Right lobe of liver (tissue), 6 donors: Measurements from ENCODE around the gene PLEKHG4B. TPM values are rescaled to one million over a fixed set of nuclear protein-coding genes. Genes with fewer than 3 reads are reported as not detected.
A peak's percentile ranks its signal among the peaks of the same experiment; 100 is the strongest.

ENCODE experiments used
- ATAC-seq, 4 donors: fragments of 200-7000 bp; cut with Tn5 transposase; one replicate each; pipeline ENCODE4 v1.9.1; 2020; ENCODE audit warnings: mild to moderate bottlenecking in 4 of 4, moderate library complexity in 4 of 4
- DNase-seq, 3 donors: peaks; one replicate each; pipeline ENCODE4 v3.0.0-alpha.2; 2020
- H3K27ac ChIP-seq, 3 donors: fragments of 200-600 bp; one replicate each; pipeline ENCODE4 v1.8.0; 2022
- H3K27me3 ChIP-seq, 2 donors: fragments of 200-600 bp; one replicate each; pipeline ENCODE4 v1.8.0; 2022
- H3K36me3 ChIP-seq, 4 donors: fragments of 200-600 bp; sonication (generic) in 1 of 4; one replicate each; pipeline versions ENCODE4 v1.5.1 to v1.8.0; 2017 to 2022; ENCODE audit warnings: control low read depth in 1 of 4
- H3K4me1 ChIP-seq, 4 donors: fragments of 200-600 bp; sonication (generic) in 1 of 4; one replicate each; pipeline versions ENCODE4 v1.5.1 to v1.8.0; 2017 to 2022; ENCODE audit warnings: control low read depth in 1 of 4
- H3K4me3 ChIP-seq, 3 donors: fragments of 200-600 bp; one replicate each; pipeline ENCODE4 v1.8.0; 2022
- H3K9me3 ChIP-seq, 4 donors: fragments of 200-600 bp; sonication (generic) in 1 of 4; one replicate each; pipeline versions ENCODE4 v1.5.1 to v1.8.0; 2017 to 2022; ENCODE audit warnings: control low read depth in 1 of 4
- CTCF ChIP-seq, 4 donors: fragments of 200-600 bp in 3 of 4; fragments of 450-650 bp in 1 of 4; IDR thresholded peaks; one replicate each; pipeline versions ENCODE4 v1.5.1 to v1.8.0; 2016 to 2022; ENCODE audit warnings: antibody characterized with exemption in 4 of 4, mild to moderate bottlenecking in 2 of 4
- POLR2A ChIP-seq: fragments of 450-650 bp; IDR thresholded peaks from one replicate; pipeline ENCODE4 v1.6.1; 2017; ENCODE audit warnings: antibody characterized with exemption, mild to moderate bottlenecking
- WGBS: methylation state at CpG from one replicate; pipeline ENCODE4 v1.1.6; 2018; ENCODE audit warnings: low coverage, low lambda C conversion rate; ENCODE audit not compliant: insufficient coverage; ENCODE audit errors: missing lambda C conversion rate; 5-methylcytosine and 5-hydroxymethylcytosine counted together
- intact Hi-C, 2 donors: fragments of 100-400 bp; cut with DNase I; formaldehyde crosslinking; loops; one replicate each; pipeline versions ENCODE4 v1.11.2 to v1.14.1; 2022
- total RNA-seq, 6 experiments: library from RNA; depleted of rRNA in 2 of 6; stranded (reverse); fragments of >200 nt in 2 of 6; fragmentation: NEBNext Ultra II Directional in 3 of 6; extraction: Animal tissue kit (Norgen Biotek cat#: 25700) in 3 of 6; gene quantifications; one replicate each; pipeline versions ENCODE4 v1.1.0 to v1.2.4, GENCODE V29; 2016 to 2023
- donor health status: DM: no; HTN: yes; CAD: no.
- donor health status: DM: no; HTN: no; CAD: no.
- donor health status: DM: no; HTN: no; CAD: no.
- donor health status: DM: no; HTN: yes; CAD: no.
- donor health status: DM: no; HTN: yes; CAD: no.

The PLEKHG4B gene
- total RNA-seq, 6 experiments from 2014 or later = 0.13 to 0.18 TPM; not detected in 4

DNA sequence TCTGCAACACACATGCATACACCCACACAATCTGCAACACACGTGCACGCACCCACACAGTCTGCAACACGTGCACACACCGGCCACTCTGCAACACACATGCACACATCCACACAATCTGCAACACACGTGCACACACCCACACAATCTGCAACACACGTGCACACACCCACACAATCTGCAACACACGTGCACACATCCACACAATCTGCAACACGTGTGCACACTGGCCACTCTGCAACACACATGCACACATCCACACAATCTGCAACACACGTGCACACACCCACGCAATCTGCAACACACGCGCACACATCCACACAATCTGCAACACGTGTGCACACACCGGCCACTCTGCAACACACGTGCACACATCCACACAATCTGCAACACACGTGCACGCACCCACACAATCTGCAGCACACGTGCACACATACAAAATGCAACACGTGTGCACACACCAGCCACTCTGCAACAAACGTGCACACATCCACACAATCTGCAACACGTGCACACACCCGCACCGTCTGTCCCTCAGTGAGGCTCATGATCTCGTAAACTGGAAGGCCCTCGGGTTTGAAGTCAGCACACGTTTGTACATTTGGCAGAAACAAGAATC is 18.4 kb downstream of the PLEKHG4B start:
- TF ChIP-seq CTCF (IDR thresholded peaks at IDR 0.05) = no peak
- no peak for TF ChIP-seq POLR2A
- intact Hi-C loops = no loop called here
- 69% methylated on average over 22 of the region's 26 CpGs for WGBS

DNA sequence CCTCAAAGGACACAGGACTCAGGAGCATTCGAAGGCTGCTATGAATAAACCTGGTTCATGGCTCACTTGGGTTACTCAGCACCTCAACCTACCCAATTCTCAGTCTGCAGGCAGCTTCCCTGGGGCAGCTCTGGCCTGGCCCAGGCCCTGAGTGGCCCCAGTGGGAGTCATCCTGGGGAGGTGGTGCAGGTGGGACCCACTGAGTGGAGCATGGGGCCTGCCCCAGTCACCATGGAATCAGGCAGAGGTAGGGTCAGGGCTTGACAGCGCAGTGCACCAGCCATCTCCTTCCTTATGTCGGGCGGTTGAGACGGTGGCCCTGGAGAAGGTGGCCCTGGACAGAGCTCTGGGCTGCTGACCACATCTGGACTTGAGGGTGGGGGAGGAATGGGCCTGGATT is 19.2 kb downstream of the PLEKHG4B start:
- Histone ChIP-seq H3K9me3 (no peaks in the 10 kb centered on the region), H3K27me3 (no peaks in the 10 kb centered on the region), H3K4me1 (no peaks in the 10 kb centered on the region), H3K36me3 (no peaks in the 10 kb centered on the region), H3K27ac (no peak overlapping the region), H3K4me3 (no peak overlapping the region)
- WGBS = no CpG with 5 or more reads among the region's 5 CpGs
- TF ChIP-seq CTCF (IDR thresholded peaks at IDR 0.05) = no peak
- TF ChIP-seq POLR2A = no peak
- intact Hi-C loops = no loop called here
- ATAC-seq = peak in 1 of 4 donors; percentile 27
- DNase-seq = no peak

More for the DNA sequence above, 18.4 kb downstream of the PLEKHG4B start:
- no peaks in the 10 kb centered on the region for H3K9me3 ChIP-seq
- H3K27me3 ChIP-seq = no peaks in the 10 kb centered on the region
- DNase-seq (no peak), ATAC-seq (no peak)
- H3K4me1 ChIP-seq = no peaks in the 10 kb centered on the region
- no peak overlapping the region for H3K27ac ChIP-seq
- no peak overlapping the region for H3K4me3 ChIP-seq
- H3K36me3 ChIP-seq = no peaks in the 10 kb centered on the region

- H3K27ac ChIP-seq = no peak overlapping the region
- no peaks in the 10 kb centered on the region for H3K27me3 ChIP-seq
- TF ChIP-seq POLR2A (no peak), CTCF (IDR thresholded peaks at IDR 0.05) (no peak)
- H3K4me3 ChIP-seq = no peak overlapping the region
- 64% methylated on average over 5 of the region's 5 CpGs for WGBS
- no peak for ATAC-seq
- no peaks in the 10 kb centered on the region for H3K4me1 ChIP-seq
- no peak for DNase-seq
- H3K9me3 ChIP-seq = no peaks in the 10 kb centered on the region
- intact Hi-C loops = no loop called here
- H3K36me3 ChIP-seq = no peaks in the 10 kb centered on the region
Observed at GRCh38 chr5:119486-120097, 27.6 kb downstream of the PLEKHG4B start.

DNA sequence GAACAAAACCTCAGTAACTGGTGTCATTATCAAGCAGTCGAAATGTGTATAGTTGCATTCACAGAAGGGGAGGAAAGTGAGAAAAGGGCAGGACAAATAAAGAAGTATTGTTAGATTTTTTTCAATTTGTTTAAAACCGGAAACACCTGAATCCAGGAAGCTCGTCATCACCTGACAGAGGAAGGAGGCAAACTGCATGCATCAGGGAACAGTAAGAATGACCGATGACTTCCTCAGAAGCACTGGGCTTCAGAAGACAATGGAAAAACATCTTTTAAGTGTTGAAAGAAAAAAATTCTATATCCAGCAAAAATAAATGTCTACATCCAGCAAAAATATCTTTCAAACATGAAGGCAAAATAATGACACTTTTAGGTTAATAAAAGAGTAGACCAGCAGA is 29.5 kb downstream of the PLEKHG4B start:
- TF ChIP-seq CTCF (IDR thresholded peaks at IDR 0.05) (no peak), POLR2A (no peak)
- H3K27ac ChIP-seq = no peak overlapping the region
- no peak overlapping the region for H3K4me3 ChIP-seq
- WGBS = 71% methylated on average over 4 of the region's 4 CpGs
- no peaks in the 10 kb centered on the region for H3K27me3 ChIP-seq
- H3K4me1 ChIP-seq = no peaks in the 10 kb centered on the region
- no peaks in the 10 kb centered on the region for H3K36me3 ChIP-seq
- DNase-seq = no peak
- H3K9me3 ChIP-seq = no peaks in the 10 kb centered on the region
- intact Hi-C loops = no loop called here
- no peak for ATAC-seq
